T47D (cell line): ENCODE data around the gene FJX1.

ENCODE experiments used
- DNase-seq, 2 experiments: peaks; one replicate each; pipeline versions ENCODE4 v3.0.0 to v3.0.0-alpha.2; 2011 to 2012; ENCODE audit warnings: low read depth in 1 of 2, low spot score in 1 of 2
- JUND ChIP-seq: IDR thresholded peaks from 2 replicates; pipeline ENCODE4 v1.6.1; 2012; ENCODE audit warnings: low read depth
- in situ Hi-C: cut with HindIII; loops from 2 replicates; pipeline ENCODE4 v1.10.0; 2016; ENCODE audit warnings: low sequenced_read_pairs, low pct_unique_long_range_greater_than_20kb

Gene FJX1

GRCh38 chr11:35590412-35590811, 27.8 kb upstream of the FJX1 start:
- in situ Hi-C loops, result no loop called here
- no peak for DNase-seq
- no peak for TF ChIP-seq JUND

DNA sequence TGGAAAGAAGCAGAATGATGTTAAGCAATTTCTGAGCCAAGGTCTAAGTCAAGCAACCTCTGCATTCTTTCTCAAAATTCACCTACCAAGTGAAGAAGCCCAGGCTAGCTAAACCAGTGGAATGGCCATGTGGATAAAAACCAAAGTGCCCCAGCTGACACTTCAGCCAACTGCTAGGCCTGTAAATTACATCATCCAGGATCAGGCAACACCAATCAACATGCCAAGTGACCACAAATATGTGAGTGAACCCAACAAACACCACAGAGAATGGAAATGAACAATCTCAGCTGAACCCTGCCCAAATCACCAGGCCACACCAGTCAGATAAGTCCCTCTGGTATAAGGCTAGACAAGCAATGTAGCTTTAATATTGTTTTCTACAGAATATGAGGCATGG, 25.1 kb upstream of the FJX1 start:
- no peak for TF ChIP-seq JUND
- in situ Hi-C loops, result no loop called here
- peak in 1 of 2 experiments; percentile 72 for DNase-seq

GRCh38 chr11:35594680-35595079, 23.6 kb upstream of the FJX1 start:
- no peak for TF ChIP-seq JUND
- DNase-seq, result no peak
- in situ Hi-C loops, result no loop called here

GRCh38 chr11:35598254-35599125, 19.8 kb upstream of the FJX1 start:
- in situ Hi-C loops, result no loop called here
- DNase-seq, result no peak
- no peak for TF ChIP-seq JUND

DNA sequence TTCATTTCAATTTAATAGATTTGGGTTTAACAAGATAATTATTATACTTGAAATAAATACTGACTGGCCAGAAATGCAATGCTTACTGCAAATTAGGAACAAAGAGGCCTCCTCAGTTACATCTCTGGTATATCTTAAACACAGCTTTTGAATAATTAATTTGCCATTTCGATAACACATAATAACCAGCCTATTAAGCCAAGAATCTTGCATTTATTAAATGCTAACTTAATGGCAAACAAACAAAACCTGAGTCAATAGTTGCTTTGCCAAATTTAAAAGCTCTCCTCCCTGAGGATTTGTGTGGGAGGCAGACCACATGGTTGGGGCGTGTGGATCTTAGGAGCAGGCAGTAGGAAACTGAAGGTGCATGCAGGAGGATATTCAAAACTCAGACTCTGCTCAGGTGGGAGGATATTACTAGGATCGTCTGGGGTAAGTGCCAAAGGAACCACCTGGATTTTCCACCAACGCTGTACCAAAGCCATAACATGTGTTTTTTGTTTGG, 17.9 kb upstream of the FJX1 start:
- in situ Hi-C loops, result no loop called here
- no peak for TF ChIP-seq JUND
- DNase-seq, result no peak

GRCh38 chr11:35602160-35602793, 16.0 kb upstream of the FJX1 start:
- no peak for DNase-seq
- TF ChIP-seq JUND, result no peak
- in situ Hi-C loops, result no loop called here

GRCh38 chr11:35602979-35603378, 15.3 kb upstream of the FJX1 start:
- in situ Hi-C loops, result no loop called here
- no peak for DNase-seq
- TF ChIP-seq JUND, result no peak

- no peak for DNase-seq
- TF ChIP-seq JUND, result no peak
These were observed 12.6 kb upstream of the FJX1 start for GRCh38 chr11:35605706-35606105.

DNA sequence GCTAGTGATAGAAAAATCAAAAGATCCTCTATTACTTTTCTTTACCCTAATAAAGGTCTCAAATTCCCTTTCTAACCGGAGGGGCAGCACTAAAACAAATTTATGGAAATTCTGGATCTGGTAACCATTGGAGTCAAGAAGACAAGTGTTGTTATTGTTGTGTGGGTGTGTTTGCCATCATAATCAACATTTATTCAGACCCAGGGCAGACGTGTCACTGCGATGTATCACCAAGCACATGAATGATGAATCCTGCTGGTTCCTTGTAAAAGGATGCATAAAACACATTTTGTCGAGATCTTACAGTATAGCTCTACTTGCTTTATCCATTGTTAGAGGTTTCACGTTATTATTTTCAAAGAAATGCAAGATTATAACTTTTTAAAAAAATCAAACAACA, 12.1 kb upstream of the FJX1 start:
- in situ Hi-C loops, result no loop called here
- TF ChIP-seq JUND, result no peak
- DNase-seq, result no peak

More at GRCh38 chr11:35605706-35606105, 12.6 kb upstream of the FJX1 start:
- in situ Hi-C loops, result no loop called here

DNA sequence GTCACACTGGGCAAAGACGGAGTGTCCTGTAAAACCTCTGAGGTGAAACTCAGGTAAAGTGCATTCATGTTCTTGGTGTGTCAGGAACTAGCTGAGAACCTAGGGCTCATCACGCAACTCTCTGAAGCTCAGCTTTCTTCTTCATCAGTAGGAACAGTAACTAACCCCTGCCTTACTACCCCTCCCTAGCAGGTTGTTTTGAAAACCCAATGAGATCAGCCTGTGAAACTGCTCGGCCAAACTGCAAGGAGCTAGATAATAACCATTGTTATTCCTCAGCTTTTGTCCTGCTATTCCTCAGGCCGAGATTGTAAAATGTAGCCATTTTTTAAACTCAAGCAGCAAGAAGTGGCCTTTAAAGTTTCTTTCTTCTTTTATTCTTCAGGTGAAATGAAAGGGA, 9.8 kb upstream of the FJX1 start:
- TF ChIP-seq JUND, result no peak
- in situ Hi-C loops, result no loop called here
- no peak for DNase-seq

DNA sequence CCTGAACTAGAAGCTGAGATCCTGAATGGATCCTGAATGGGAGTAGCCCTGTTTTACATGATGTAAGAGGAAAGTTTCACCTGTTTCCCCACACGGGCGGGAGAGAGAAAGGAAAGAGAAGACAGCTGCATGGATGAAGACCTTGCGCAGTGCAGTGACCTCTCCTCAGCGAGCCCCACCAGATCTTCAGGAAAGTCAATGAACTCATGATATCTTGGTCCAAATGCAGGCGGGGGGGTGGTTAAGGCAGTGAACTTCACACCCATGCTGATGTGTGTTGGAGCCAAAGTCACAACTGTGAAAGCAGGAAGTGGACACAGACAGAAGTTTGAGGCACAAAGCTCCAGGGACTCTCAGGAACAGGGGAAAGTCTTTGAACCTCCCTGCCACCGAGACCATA, 8.6 kb upstream of the FJX1 start:
- no peak for DNase-seq
- TF ChIP-seq JUND, result no peak
- in situ Hi-C loops, result no loop called here

DNA sequence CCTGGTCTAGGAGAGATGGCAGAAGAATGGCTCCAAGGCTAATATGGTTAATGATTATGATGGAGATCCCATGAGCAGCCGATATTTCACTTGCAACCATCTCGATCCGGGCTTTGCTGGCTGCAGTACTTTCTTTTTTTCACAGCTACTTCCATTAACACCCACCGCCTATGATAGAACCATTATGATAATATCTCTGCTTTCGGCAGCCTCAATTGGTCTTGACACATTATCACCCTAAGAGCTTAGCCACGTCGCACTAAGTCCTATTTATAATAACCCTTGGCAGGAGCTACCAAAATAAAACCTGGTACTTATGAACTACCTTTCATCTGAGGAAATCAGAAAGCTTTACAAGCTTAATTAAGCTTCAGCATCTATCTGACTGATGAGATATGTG, 7.6 kb upstream of the FJX1 start:
- no peak for DNase-seq
- no peak for TF ChIP-seq JUND
- in situ Hi-C loops, result no loop called here

- TF ChIP-seq JUND, result no peak
- no peak for DNase-seq
- in situ Hi-C loops, result no loop called here
These were observed 6.5 kb upstream of the FJX1 start for GRCh38 chr11:35611741-35612140.
